GM19043 (cell line): ENCODE results near the gene HRH3.

ENCODE experiments used
- ATAC-seq: cut with Tn5 transposase; IDR thresholded peaks from one replicate; pipeline ENCODE4 v1.9.1; 2021; ENCODE audit warnings: low read depth; ENCODE audit not compliant: unreplicated experiment

The HRH3 gene

DNA sequence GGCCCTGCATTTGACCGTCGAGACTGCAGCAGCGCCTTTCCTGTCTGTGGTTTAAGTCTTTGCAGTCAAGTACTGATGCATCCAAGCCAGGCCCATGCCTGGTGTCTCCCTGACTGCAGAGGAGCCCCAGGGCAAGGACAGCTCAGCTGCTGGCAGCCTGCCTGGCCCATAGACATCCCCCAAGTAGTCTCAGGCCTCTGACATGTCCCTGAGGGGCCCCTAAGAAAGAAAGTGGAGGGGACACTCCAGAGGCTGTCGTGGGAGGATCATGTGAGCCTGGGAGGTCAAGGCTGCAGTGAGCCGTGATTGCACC, 18.0 kb downstream of the HRH3 start:
- ATAC-seq, result no peak

GRCh38 chr20:62201173-62202082, 18.6 kb downstream of the HRH3 start:
- no peak for ATAC-seq

GRCh38 chr20:62200491-62201172, 19.4 kb downstream of the HRH3 start:
- no peak for ATAC-seq

DNA sequence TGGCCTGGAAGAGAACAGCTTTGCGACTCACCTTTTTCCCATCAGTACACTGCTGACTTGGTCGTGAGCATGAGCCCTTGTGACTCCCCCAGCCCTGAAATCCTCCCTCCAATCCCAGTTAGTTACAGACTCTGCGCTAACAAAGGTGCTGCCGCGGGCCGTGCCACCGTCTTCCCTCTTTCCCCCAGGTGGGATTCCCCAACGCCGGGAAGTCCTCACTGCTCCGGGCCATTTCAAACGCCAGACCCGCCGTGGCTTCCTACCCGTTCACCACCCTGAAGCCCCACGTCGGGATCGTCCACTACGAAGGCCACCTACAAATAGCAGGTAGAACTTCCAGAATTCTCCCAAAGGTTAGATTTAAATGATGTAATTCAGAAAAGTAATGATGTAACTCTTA, 21.1 kb downstream of the HRH3 start:
- no peak for ATAC-seq

GRCh38 chr20:62198496-62198895, 21.6 kb downstream of the HRH3 start:
- no peak for ATAC-seq

DNA sequence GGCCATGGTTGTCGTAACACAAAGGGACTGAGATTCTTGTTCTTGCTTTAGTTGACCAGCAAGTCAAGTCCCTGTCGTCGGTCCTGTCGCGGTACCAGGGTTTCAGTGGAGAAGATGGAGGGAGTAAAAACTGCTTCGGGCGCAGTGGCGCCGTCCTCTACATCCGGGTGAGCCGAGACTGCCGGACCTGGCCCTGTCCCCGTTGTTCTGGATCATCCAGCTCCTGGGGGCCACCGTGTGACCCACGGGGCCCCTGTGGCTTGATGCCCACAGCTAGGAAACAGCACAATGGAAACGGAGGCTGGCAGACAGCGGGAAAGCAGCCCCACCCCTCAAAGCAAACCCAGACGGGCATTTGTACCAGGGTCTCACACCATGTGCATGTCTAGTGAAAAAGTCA, 22.3 kb downstream of the HRH3 start:
- ATAC-seq, result no peak

DNA sequence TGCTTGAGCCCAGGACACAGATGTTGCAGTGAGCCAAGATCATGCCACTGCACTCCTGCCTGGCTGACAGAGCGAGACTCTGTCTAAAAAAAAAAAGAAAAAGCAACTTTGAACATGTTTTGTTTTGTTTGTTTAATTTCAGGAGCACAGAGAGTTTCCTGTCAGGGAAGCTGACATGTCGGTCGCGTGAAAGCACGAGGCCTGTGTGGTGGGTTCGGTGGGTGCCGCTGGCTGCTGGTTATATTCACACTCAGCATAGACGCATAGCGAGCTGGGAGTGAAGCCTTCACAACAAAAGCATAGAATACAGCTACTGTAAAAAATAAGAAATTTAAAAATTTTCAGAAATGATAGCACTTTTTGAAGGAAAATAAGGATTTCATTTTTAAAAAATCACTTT, 22.8 kb downstream of the HRH3 start:
- ATAC-seq, result no peak

DNA sequence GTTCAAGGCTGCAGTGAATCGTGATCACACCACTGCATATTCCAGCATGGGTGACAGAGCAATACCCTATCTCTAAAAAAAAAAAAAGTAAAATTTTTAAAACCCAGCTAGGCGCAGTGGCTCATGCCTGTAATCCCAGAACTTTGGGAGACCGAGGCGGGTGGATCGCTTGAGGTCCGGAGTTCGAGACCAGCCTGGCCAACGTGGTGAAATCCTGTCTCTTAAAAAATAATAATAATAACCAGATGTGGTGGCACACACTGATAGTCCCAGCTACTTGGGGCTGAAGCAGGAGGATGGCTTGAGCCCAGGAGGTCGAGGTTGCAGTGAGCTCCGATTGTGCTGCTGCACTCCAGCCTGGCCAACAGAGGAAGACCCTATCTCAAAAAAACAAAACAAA, 23.8 kb downstream of the HRH3 start:
- ATAC-seq, result no peak

DNA sequence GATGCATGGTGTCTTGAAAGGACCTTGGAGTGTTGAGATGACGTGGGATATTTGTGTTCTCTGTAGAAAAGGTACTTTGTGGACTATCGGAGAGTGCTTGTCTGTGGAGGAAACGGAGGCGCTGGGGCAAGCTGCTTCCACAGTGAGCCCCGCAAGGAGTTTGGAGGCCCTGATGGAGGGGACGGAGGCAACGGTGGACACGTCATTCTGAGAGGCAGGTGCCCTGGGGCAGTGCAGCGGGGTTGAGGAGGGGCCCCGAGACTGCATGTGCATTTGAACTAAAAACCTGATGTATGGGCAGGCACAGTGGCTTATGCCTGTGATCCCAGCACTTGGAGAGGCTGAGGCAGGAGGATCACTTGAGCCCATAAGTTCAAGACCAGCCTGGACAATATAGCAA, 24.3 kb downstream of the HRH3 start:
- ATAC-seq, result no peak

DNA sequence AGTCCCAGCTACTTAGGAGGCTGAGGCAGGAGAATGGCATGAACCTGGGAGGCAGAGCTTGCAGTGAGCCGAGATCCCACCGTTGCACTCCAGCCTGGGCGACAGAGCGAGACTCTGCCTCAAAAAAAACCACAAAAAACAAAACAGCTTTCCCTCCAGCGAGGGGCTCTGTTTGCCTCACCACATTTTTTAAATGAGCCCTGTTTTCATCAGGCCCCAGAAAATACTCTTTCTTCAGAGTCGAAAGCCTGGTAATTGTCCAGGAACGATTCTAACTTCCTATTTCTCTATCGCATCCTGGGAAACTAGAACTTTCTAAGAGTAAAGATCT, 25.0 kb downstream of the HRH3 start:
- ATAC-seq, result no peak

DNA sequence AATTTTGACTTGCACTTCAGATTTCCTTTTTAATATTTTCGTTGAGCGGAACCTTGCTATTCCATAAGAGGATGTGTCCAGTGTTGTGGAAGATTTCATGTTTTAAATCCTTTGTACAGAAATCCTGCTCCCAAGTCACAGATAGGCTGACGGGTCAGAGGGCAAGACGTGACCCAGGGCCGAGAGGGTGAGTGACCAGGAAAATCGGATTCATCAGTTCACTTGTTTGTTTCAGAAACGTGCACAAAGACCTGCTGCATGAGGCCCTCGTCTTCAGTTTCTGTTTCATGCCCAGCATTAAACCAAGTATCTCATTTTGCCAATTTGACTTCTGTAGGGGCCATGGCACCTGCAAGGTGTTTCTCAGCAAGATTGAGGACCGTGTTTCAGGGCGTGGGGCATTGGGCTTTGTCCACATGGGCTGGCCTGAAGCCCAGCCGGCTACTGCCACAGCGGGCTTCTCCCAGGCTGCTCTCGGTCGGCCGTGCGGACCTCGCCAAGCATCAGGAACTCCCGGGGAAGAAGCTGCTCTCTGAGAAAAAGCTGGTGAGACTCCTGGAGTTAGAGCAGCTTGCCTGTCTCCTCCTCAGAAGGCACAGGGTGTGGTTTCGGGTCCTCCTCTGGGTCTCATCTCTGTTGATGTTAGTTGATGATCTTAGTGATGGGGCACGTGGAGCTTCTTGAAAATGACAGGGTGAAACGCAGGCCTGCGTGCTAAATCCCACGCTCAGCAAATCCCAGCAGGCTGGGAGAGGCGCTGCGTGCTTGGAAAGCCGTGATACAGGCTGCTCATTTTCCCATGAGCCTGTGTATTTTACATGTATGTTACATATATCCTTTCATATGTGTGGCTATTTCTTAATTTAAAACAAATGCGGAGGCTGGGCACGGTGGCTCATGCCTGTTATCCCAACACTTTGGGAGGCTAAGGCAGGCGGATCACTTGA, 26.7 kb downstream of the HRH3 start:
- ATAC-seq, result no peak

GRCh38 chr20:62192635-62193034, 27.4 kb downstream of the HRH3 start:
- no peak for ATAC-seq

- no peak for ATAC-seq
Observed at GRCh38 chr20:62191781-62192559, 28.1 kb downstream of the HRH3 start.

DNA sequence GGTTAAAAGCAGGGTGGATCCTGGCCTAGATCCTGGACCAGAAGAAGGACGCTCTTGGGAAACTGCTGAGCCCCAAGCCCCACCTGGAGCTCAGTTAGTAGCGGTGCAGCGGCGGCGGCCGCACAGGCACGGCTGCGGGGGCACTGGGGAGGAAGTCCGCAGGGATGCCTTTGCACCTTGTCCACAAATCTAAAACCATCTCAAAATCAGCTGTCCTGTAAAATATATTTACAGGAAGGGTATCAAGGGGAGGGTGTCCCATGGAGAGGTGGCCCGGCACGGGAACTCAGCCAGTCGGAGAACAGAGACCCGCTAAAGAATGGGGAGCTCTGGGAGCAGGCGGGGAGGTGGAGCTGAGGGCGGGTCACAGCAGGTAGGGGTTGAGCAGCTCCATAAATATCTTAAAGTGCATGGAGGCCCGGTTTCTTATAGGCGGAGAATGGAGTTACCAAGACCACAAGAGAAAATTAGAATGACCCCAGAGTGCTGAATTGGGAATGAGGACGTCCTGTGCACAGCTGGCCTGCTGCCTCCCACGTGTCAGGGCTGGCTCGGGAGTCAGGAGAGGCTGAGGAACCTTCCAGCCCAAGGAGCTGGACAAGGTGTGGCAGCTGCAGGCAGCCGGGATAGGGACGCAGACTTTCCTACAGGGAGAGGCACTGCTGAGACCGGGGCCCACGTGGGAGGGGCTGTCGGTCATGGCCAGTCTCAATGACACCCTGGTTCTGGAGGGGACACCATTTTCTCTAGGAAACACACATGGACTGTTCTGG, 29.3 kb downstream of the HRH3 start:
- no peak for ATAC-seq

GRCh38 chr20:62186887-62187866, 32.9 kb downstream of the HRH3 start:
- no peak for ATAC-seq

DNA sequence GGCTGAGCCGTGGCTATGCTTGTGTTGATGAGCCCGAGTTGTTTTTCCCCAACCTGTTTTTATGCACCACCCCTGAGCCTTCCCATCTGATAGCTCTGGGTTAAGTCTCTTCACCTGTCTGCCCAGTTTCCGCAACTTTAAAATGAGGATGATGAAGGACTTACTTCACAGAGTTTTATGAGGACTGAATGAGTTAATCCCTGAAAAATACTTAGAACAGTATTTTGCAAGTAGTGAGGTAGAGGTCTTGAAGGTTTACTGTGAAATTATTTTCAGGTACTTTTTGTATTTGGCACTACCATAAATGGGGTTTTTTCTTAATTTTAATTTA, 34.0 kb downstream of the HRH3 start:
- ATAC-seq, result no peak

DNA sequence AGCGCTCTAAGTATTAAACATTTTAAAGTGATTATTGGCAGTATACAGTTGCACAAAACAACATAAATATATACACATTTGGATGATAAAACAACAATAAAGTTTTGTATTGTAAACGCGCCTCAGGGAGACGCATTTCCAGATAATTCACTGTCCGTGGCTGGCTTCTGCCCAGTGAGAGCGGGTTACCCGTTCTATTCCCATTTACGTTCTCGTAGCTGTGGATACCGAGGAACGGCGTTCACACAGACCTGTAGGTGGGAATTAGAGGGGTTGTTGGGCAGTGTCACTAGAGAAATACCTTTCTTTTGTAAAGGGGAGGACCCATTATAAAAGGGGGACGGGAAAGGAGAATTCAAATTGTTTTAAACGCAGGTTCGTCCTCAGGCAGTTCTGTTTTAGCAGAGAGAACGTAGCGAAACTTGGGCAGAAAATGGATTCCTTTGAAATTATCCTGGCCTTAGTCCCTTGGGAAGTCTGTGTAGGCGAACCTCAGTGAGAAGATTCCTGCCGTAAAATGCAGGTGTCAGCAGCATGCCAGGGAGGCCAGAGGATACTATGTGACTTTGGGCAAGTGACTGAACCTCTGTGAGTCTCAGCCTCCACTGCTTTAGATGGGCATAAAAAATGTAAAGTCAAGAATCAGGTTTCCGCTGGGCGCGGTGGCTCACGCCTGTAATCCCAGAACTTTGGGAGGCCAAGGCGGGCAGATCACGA, 36.5 kb downstream of the HRH3 start:
- ATAC-seq, result no peak
